ENCODE measurements around the gene RTN1.

- TF ChIP-seq CTCF (IDR thresholded peaks at IDR 0.05; ENCODE audit: low read depth, low read length) (no peak), EZH2phosphoT487 (IDR thresholded peaks at IDR 0.05; ENCODE audit: low read depth) (no peak)
Observed at GRCh38 chr14:59630288-59630963, 240.2 kb downstream of the RTN1 start.

All from OCI-LY3 (cell line).